Heart right ventricle (tissue), 16 donors: Measurements from ENCODE around the gene BCAN. TPM values are rescaled to one million over a fixed set of nuclear protein-coding genes. Genes with fewer than 3 reads are reported as not detected.

Experiments used
- ATAC-seq, 8 donors: fragments of 200-7000 bp; cut with Tn5 transposase; one replicate each; pipeline ENCODE4 v1.9.1; 2020; ENCODE audit warnings: mild to moderate bottlenecking in 8 of 8, moderate library complexity in 8 of 8, moderate number of reproducible peaks in 1 of 8
- DNase-seq, 2 donors: peaks; one replicate each; pipeline ENCODE4 v3.0.0-alpha.2; 2020
- H3K27ac ChIP-seq, 10 donors: fragments of 200-600 bp; sonication (generic) in 2 of 10; one replicate each; pipeline versions ENCODE4 v1.5.0 to v1.8.0; 2020 to 2022; ENCODE audit warnings: mild to moderate bottlenecking in 3 of 10
- H3K27me3 ChIP-seq, 7 donors: fragments of 200-600 bp; one replicate each; pipeline ENCODE4 v1.8.0; 2021 to 2022; ENCODE audit warnings: mild to moderate bottlenecking in 2 of 7
- H3K36me3 ChIP-seq, 9 donors: fragments of 200-600 bp; sonication (generic) in 1 of 9; one replicate each; pipeline versions ENCODE4 v1.5.0 to v1.8.0; 2020 to 2022; ENCODE audit warnings: mild to moderate bottlenecking in 2 of 9
- H3K4me1 ChIP-seq, 9 donors: fragments of 200-600 bp; sonication (generic) in 1 of 9; one replicate each; pipeline versions ENCODE4 v1.5.0 to v1.8.0; 2020 to 2022; ENCODE audit warnings: mild to moderate bottlenecking in 4 of 9
- H3K4me3 ChIP-seq, 10 donors: fragments of 200-600 bp; sonication (generic) in 2 of 10; one replicate each; pipeline versions ENCODE4 v1.5.0 to v1.8.0; 2020 to 2022; ENCODE audit warnings: mild to moderate bottlenecking in 7 of 10, moderate library complexity in 2 of 10
- H3K9me3 ChIP-seq, 11 donors: fragments of 200-600 bp in 10 of 11; sonication (generic) in 2 of 11; one replicate each; pipeline versions ENCODE4 v1.5.0 to v1.8.0; 2013 to 2022; ENCODE audit warnings: mild to moderate bottlenecking in 2 of 11, control low read depth in 1 of 11, moderate library complexity in 1 of 11
- WGBS, 2 donors: extraction: QIAGEN DNeasy Blood & Tissue Kit; methylation state at CpG; one replicate each; pipeline ENCODE4 v1.1.7; 2013; ENCODE audit warnings: inconsistent platforms in 1 of 2; 5-methylcytosine and 5-hydroxymethylcytosine counted together
- intact Hi-C, 10 donors: fragments of 100-400 bp; cut with DNase I; formaldehyde crosslinking; loops; one replicate each; pipeline versions ENCODE4 v1.11.1 to v1.14.2; 2022
- polyA plus RNA-seq, 2 donors: library from polyadenylated mRNA; stranded (reverse); fragments of 200-250 nt; gene quantifications; one replicate each; pipeline ENCODE4 v1.2.3, GENCODE V29; 2013
- total RNA-seq, 10 donors: library from RNA; stranded (reverse); fragmentation: NEBNext Ultra II Directional in 3 of 10; extraction: Animal tissue kit (Norgen Biotek cat#: 25700) in 3 of 10; gene quantifications; one replicate each; pipeline versions ENCODE4 v1.2.1 to v1.2.4, GENCODE V29; 2021 to 2023
- TF ChIP-seq, protein P1 (sequence below), 9 donors: fragments of 200-600 bp; sonication (generic) in 2 of 9; IDR thresholded peaks; one replicate each; pipeline versions ENCODE4 v1.5.0 to v1.8.0; 2021 to 2022; ENCODE audit warnings: antibody characterized with exemption in 9 of 9, mild to moderate bottlenecking in 5 of 9, moderate library complexity in 1 of 9
- donor health status: Arrhythmogenic right ventricular cardiomyopathy.
- donor health status: ischemic (EF 13 %, LVEDD 7.1; RV severe dilation, severe dysfunction).
- donor health status: healthy with polysubstance abuse.
- donor health status: DM: no; HTN: yes; CAD: no.
- donor health status: DM: no; HTN: no; CAD: no.
- donor health status: ischemic (EF 25% LVEDD 6.9; RV normal size, moderate dysfunction).
- donor health status: ischemic (EF 25% LVEDD 5.7; RV mildly dilated, moderate dysfunction).
- donor health status: healthy.
- donor health status: DM: yes; HTN: yes; CAD: no.
- donor health status: Ischemic cardiomyopathy.
- donor health status: ischemic (EF 35%, LVEDD 5.7; RV mildly dilated, moderate dysfunction).
- donor health status: nonischemic (EF 11% LVEDD 7.7; RV severe dilation, severe dysfunction).
- donor health status: DM: yes; HTN: yes; CAD: no.
- donor health status: PGD.
- donor health status: ischemic (EF 29% LVEDD 5.4; RV normal size, mild dysfunction).
- donor health status: nonischemic (EF 23%, LVEDD 6.1; RV moderate dilation, normal function).

BCAN gene
- total and polyA plus RNA-seq, 12 donors = 0.14 to 0.52 (median 0.24) TPM; not detected in 4

DNA sequence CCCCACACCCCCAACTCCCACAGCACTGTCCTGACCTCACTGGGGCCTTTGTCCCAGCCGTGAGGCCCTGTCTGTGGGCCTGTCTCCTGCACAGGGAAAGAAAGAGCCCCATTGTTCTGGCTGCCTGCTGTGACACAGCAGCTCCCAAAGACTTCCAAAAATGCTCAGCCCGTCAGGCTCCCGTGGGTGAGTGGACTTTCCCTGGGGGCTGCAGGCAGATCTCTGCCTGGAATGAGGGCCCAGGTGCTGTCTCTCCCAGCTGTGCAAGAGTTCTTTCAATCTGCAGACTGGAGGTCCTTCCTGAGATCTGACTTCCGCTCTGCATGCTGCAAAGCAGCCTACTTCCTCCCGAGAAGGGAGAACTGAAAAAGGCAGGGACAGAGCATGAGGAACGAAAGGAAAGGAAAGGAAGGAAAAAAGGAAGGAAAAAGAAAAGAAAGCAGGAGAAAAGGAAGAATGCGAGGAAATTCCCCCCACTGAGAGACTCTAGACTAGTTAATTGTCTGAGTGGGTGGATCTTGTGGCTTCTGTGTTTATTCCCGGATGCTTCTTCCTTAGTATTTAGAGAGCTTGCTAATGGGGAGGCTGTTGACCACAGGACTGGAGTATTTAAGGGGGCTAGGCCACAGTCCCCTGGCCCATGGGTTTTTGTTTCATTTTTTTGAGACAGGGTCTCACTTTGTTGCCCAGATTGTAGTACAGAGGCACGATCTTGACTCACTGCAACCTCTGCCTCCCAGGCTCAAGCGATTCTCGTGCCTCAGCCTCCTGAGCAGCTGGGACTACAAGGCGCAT lies 20.3 kb downstream of the BCAN start:
- WGBS, 2 donors = 46 to 55% methylated on average over 12 of the region's 12 CpGs
- Histone ChIP-seq H3K36me3 (no peaks in the 10 kb centered on the region), H3K27me3 (peaks cover 0 to 8% (median 0%) of the 10 kb centered on the region in 7 donors), H3K27ac (peak overlapping the region; percentile 88 to 99 (median 96)), H3K4me3 (no peak overlapping the region), H3K9me3 (no peaks in the 10 kb centered on the region), H3K4me1 (peaks cover 63 to 97% (median 90%) of the 10 kb centered on the region in 9 donors)
- TF ChIP-seq, protein P1, sequence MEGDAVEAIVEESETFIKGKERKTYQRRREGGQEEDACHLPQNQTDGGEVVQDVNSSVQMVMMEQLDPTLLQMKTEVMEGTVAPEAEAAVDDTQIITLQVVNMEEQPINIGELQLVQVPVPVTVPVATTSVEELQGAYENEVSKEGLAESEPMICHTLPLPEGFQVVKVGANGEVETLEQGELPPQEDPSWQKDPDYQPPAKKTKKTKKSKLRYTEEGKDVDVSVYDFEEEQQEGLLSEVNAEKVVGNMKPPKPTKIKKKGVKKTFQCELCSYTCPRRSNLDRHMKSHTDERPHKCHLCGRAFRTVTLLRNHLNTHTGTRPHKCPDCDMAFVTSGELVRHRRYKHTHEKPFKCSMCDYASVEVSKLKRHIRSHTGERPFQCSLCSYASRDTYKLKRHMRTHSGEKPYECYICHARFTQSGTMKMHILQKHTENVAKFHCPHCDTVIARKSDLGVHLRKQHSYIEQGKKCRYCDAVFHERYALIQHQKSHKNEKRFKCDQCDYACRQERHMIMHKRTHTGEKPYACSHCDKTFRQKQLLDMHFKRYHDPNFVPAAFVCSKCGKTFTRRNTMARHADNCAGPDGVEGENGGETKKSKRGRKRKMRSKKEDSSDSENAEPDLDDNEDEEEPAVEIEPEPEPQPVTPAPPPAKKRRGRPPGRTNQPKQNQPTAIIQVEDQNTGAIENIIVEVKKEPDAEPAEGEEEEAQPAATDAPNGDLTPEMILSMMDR (IDR thresholded peaks at IDR 0.05) = no peak
- no peak for ATAC-seq
- no peak for DNase-seq
- intact Hi-C loops = loop anchor here in 2 of 10 donors (5.0 to 10.0 kb wide), 2 partner anchors 160 to 233 kb away; partner anchors contain the start of genes MEF2D (in 2 of the 2) and PEAR1 (in 1 of the 2)

DNA sequence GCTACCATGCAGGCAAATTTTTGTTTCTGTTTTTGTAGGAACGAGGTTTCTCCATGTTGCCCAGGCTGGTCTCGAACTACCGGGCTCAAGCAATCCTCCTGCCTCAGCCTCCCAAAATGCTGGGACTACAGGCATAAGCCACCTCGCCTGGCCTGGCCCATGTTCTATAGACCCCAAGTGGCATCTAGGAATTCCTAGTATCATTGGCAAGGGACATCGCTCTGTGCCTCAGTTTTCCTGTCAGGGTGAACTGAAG lies 20.8 kb downstream of the BCAN start:
- WGBS, 2 donors = 71 to 74% methylated on average over 5 of the region's 5 CpGs
- intact Hi-C loops = loop anchor here in 2 of 10 donors (5.0 to 10.0 kb wide), 2 partner anchors 160 to 232 kb away; partner anchors contain the start of genes MEF2D (in 2 of the 2) and PEAR1 (in 1 of the 2)
- H3K36me3 ChIP-seq = no peaks in the 10 kb centered on the region

DNA sequence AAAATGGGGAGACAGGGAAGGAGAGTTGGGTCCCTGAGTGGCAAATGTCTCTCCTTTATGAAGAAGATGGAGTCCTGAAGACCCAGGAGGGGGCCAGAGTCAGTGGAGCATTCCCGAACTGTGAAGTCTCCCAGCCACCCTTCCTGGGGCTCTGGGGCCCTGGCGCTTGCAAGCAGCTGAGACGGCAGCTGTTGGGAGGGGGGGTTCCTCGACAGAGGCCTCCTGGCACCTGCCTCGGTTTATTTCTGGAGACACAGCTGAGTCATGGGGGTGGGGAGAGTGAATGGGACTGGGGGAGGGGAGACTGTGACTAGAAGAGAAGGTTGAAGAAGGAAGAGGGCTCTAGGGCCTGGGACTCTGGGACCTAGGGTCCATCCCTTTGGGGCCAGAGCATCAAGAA lies 21.3 kb downstream of the BCAN start:
- peaks cover 73 to 97% (median 92%) of the 10 kb centered on the region in 9 donors for H3K4me1 ChIP-seq
- no peak overlapping the region for H3K4me3 ChIP-seq
- peak; percentile 52 to 86 for DNase-seq
- H3K27me3 ChIP-seq = no peaks in the 10 kb centered on the region
- TF ChIP-seq, protein P1 (IDR thresholded peaks at IDR 0.05) = no peak
- peak in 2 of 8 donors; percentile 6 to 12 for ATAC-seq
- H3K27ac ChIP-seq = peak overlapping the region; percentile 88 to 99 (median 96)
- 9 to 11% methylated on average over 5 of the region's 5 CpGs for WGBS, 2 donors
- no peaks in the 10 kb centered on the region for H3K9me3 ChIP-seq
- H3K36me3 ChIP-seq = no peaks in the 10 kb centered on the region
- intact Hi-C loops = loop anchor here in 2 of 10 donors (5.0 to 10.0 kb wide), 2 partner anchors 161 to 232 kb away; partner anchors contain the start of genes MEF2D (in 2 of the 2) and PEAR1 (in 1 of the 2)

More for the DNA sequence above, 20.8 kb downstream of the BCAN start:
- no peak for ATAC-seq
- peak overlapping the region; percentile 88 to 99 (median 96) for H3K27ac ChIP-seq
- peaks cover 0 to 3% (median 0%) of the 10 kb centered on the region in 7 donors for H3K27me3 ChIP-seq
- H3K4me1 ChIP-seq = peaks cover 68 to 97% (median 90%) of the 10 kb centered on the region in 9 donors
- no peak overlapping the region for H3K4me3 ChIP-seq
- H3K9me3 ChIP-seq = no peaks in the 10 kb centered on the region
- DNase-seq = no peak
- TF ChIP-seq, protein P1 (IDR thresholded peaks at IDR 0.05) = no peak

DNA sequence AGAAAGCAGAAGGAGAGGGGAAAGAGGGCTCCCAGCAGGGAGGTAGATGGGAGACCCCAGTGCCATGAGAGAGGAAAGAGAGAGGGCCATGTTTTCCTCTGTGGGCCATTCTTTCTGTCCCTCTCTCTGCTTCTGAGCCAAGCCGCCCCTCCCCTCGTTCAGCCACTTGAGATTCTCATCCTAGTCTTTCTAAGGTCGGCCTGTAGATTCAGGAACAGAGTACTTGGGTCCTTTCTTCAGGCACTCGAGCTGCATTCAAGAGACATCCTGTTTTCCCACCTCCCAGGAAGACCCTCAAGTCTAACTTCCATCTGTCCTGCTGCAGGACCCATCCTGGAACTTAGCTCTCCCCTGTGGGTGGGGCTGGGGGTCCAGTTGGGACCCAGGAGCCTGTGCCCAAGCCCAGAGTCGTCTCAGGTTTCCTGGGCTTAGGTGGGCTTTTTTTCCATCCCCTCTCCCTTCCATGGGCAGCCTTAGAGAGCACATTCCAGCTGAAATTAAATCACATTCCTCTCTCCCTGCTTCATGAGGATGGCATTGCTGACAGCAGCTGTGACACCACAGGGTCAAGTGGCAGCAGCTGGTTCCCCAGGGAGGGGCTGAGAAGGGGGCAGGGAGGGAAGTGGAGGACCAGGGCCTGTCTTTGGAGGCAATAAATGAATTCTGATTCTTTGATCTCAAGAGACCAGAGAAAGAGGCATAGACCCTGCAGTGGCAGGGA lies 22.3 kb downstream of the BCAN start:
- WGBS, 2 donors = 26 to 37% methylated on average over 5 of the region's 5 CpGs
- no peak for ATAC-seq
- TF ChIP-seq, protein P1 (IDR thresholded peaks at IDR 0.05) = no peak
- Histone ChIP-seq H3K4me3 (peak overlapping the region in 6 of 10 donors; percentile 11 to 33 (median 22)), H3K36me3 (no peaks in the 10 kb centered on the region), H3K9me3 (no peaks in the 10 kb centered on the region), H3K4me1 (peaks cover 82 to 100% (median 99%) of the 10 kb centered on the region in 9 donors), H3K27ac (peak overlapping the region; percentile 88 to 99 (median 96)), H3K27me3 (no peaks in the 10 kb centered on the region)
- intact Hi-C loops = loop anchor here in 2 of 10 donors (5.0 to 10.0 kb wide), 2 partner anchors 162 to 231 kb away; partner anchors contain the start of genes MEF2D (in 2 of the 2) and PEAR1 (in 1 of the 2)
- no peak for DNase-seq
